SU-DHL-6 (cell line): ENCODE results near the gene VGF.

Experiments
- H2AFZ ChIP-seq: fragments of 200-600 bp; sonication (generic); 2 replicates; pipeline ENCODE4 v1.6.1; 2014; ENCODE audit warnings: low read depth, mild to moderate bottlenecking, moderate library complexity, mixed read lengths, antibody characterized with exemption, low read length; ENCODE audit not compliant: severe bottlenecking
- H3F3A ChIP-seq: fragments of 200-600 bp; shearing (Covaris generic); 2 replicates; pipeline ENCODE4 v1.6.0; 2016; ENCODE audit warnings: antibody characterized with exemption, mild to moderate bottlenecking; ENCODE audit not compliant: insufficient read depth
- H3K27ac ChIP-seq: fragments of 200-600 bp; sonication (generic); 2 replicates; pipeline ENCODE4 v1.5.1; 2016; ENCODE audit warnings: low read depth, mild to moderate bottlenecking, low read length, moderate library complexity, mixed read lengths
- H3K27me3 ChIP-seq: fragments of 200-600 bp; sonication (generic), shearing (Covaris generic); 2 replicates; pipeline ENCODE4 v1.6.0; 2014; ENCODE audit warnings: mild to moderate bottlenecking, low read length
- H3K36me3 ChIP-seq: fragments of 200-600 bp; sonication (generic); 2 replicates; pipeline ENCODE4 v1.6.1; 2014; ENCODE audit warnings: mild to moderate bottlenecking, low read length, mixed read lengths
- H3K4me2 ChIP-seq: fragments of 300-600, 200-600 bp; shearing (Covaris generic), sonication (generic); 2 replicates; pipeline ENCODE4 v1.6.0; 2014; ENCODE audit warnings: low read length, low read depth, mild to moderate bottlenecking; ENCODE audit not compliant: poor library complexity, severe bottlenecking
- H3K4me3 ChIP-seq: fragments of 200-600 bp; sonication (generic); 2 replicates; pipeline ENCODE4 v1.5.1; 2014; ENCODE audit warnings: antibody characterized with exemption, low read length, mild to moderate bottlenecking, mixed read lengths; ENCODE audit not compliant: insufficient read depth, poor library complexity, severe bottlenecking
- H3K79me2 ChIP-seq: fragments of 200-600 bp; sonication (generic); 2 replicates; pipeline ENCODE4 v1.6.1; 2014; ENCODE audit warnings: mild to moderate bottlenecking, low read length, moderate library complexity; ENCODE audit not compliant: insufficient read depth
- H3K9ac ChIP-seq: fragments of 200-600 bp; sonication (generic); 2 replicates; pipeline ENCODE4 v1.7.0; 2014; ENCODE audit warnings: mild to moderate bottlenecking, low read length
- H3K9me2 ChIP-seq: fragments of 200-600 bp; sonication (generic); replicated peaks from 2 replicates; pipeline ENCODE4 v1.6.1; 2014; ENCODE audit warnings: low read length; ENCODE audit not compliant: insufficient read depth
- H3K9me3 ChIP-seq: fragments of 200-600 bp; sonication (generic); 2 replicates; pipeline ENCODE4 v1.6.1; 2014; ENCODE audit warnings: low read length, mixed read lengths; ENCODE audit not compliant: insufficient read depth
- H4K20me1 ChIP-seq: fragments of 200-600 bp; sonication (generic); 2 replicates; pipeline ENCODE4 v1.6.1; 2014; ENCODE audit warnings: low read depth, mild to moderate bottlenecking, antibody characterized with exemption, low read length, moderate library complexity, mixed read lengths
- CTCF ChIP-seq: fragments of 200-600 bp; sonication (generic); IDR thresholded peaks from one replicate; pipeline ENCODE4 v1.5.1; 2017; ENCODE audit warnings: antibody characterized with exemption, mild to moderate bottlenecking, low read length, moderate library complexity; ENCODE audit not compliant: insufficient read depth, poor library complexity, severe bottlenecking
- EZH2phosphoT487 ChIP-seq: fragments of 200-600 bp; sonication (generic), shearing (Covaris generic); conservative IDR thresholded peaks from 2 replicates; pipeline ENCODE4 v1.6.1; 2018; ENCODE audit warnings: mild to moderate bottlenecking, antibody characterized with exemption, low read length, moderate library complexity, mixed read lengths

VGF gene

GRCh38 chr7:101166909-101167644 is 1.7 kb upstream of the VGF start:
- Histone ChIP-seq H3K4me3 (no peak overlapping the region), H3K27ac (no peak overlapping the region), H3K4me2 (no peak overlapping the region), H4K20me1 (no peaks in the 10 kb centered on the region), H2AFZ (no peak overlapping the region), H3K9ac (no peak overlapping the region), H3K9me3 (no peaks in the 10 kb centered on the region), H3K27me3 (no peaks in the 10 kb centered on the region), H3K79me2 (no peaks in the 10 kb centered on the region), H3K9me2 (no peaks in the 10 kb centered on the region), H3F3A (peaks cover 5% of the 10 kb centered on the region; the same call in 1 of the 2 replicates), H3K36me3 (no peaks in the 10 kb centered on the region)
- TF ChIP-seq CTCF: no peak
- TF ChIP-seq EZH2phosphoT487: no peak

- H3K79me2 ChIP-seq: no peaks in the 10 kb centered on the region
- H3F3A ChIP-seq: peaks cover 7% of the 10 kb centered on the region; the same call in 1 of the 2 replicates
- no peaks in the 10 kb centered on the region for H4K20me1 ChIP-seq
- H3K9me3 ChIP-seq: no peaks in the 10 kb centered on the region
- H2AFZ ChIP-seq: no peak overlapping the region
- no peak overlapping the region for H3K4me2 ChIP-seq
- no peak overlapping the region for H3K4me3 ChIP-seq
- no peaks in the 10 kb centered on the region for H3K27me3 ChIP-seq
- H3K9me2 ChIP-seq: no peaks in the 10 kb centered on the region
- H3K36me3 ChIP-seq: no peaks in the 10 kb centered on the region
- no peak overlapping the region for H3K9ac ChIP-seq
- no peak overlapping the region for H3K27ac ChIP-seq
- TF ChIP-seq CTCF: no peak
- TF ChIP-seq EZH2phosphoT487: no peak
Observed at GRCh38 chr7:101166648-101166908, 1.2 kb upstream of the VGF start.

GRCh38 chr7:101165958-101166647 is 734 bp upstream of the VGF start:
- Histone ChIP-seq H2AFZ (no peak overlapping the region), H3K9me2 (no peaks in the 10 kb centered on the region), H3K36me3 (no peaks in the 10 kb centered on the region), H3K4me2 (peak overlapping the region; percentile 37), H3K9me3 (no peaks in the 10 kb centered on the region), H3K27ac (no peak overlapping the region), H3K4me3 (peak overlapping the region; percentile 11), H3F3A (peaks cover 7% of the 10 kb centered on the region; the same call in 1 of the 2 replicates), H3K79me2 (no peaks in the 10 kb centered on the region), H3K9ac (no peak overlapping the region), H3K27me3 (no peaks in the 10 kb centered on the region), H4K20me1 (no peaks in the 10 kb centered on the region)
- no peak for TF ChIP-seq CTCF
- no peak for TF ChIP-seq EZH2phosphoT487
